ENCODE data around the gene APBA2.
"Not testable (repeated sequence)": the region's sequence is repeated elsewhere in the genome, so short reads cannot be mapped to it uniquely, and the experiment has no call there.

The APBA2 gene

GRCh38 chr15:29086001-29086400, 200.2 kb downstream of the APBA2 start:
- DNase-seq (ENCODE audit: low read depth, low spot score): no peak

GRCh38 chr15:29086891-29087290, 201.1 kb downstream of the APBA2 start:
- DNase-seq (ENCODE audit: low read depth, low spot score): no peak

GRCh38 chr15:29087521-29088285, 201.9 kb downstream of the APBA2 start:
- no peak for DNase-seq (ENCODE audit: low read depth, low spot score)

- no peak for DNase-seq (ENCODE audit: low read depth, low spot score)
These were observed 202.9 kb downstream of the APBA2 start for GRCh38 chr15:29088666-29089065.

- DNase-seq (ENCODE audit: low read depth, low spot score): no peak
These were observed 204.2 kb downstream of the APBA2 start for GRCh38 chr15:29089731-29090616.

GRCh38 chr15:29090617-29091466, 205.1 kb downstream of the APBA2 start:
- no peak for DNase-seq (ENCODE audit: low read depth, low spot score)

- DNase-seq (ENCODE audit: low read depth, low spot score): no peak
These were observed 205.9 kb downstream of the APBA2 start for GRCh38 chr15:29091666-29092065.

GRCh38 chr15:29092376-29093064, 206.7 kb downstream of the APBA2 start:
- DNase-seq (ENCODE audit: low read depth, low spot score): no peak

- no peak for DNase-seq (ENCODE audit: low read depth, low spot score)
These were observed 207.3 kb downstream of the APBA2 start for GRCh38 chr15:29093065-29093435.

- DNase-seq (ENCODE audit: low read depth, low spot score): no peak
These were observed 208.0 kb downstream of the APBA2 start for GRCh38 chr15:29093696-29094343.

GRCh38 chr15:29094711-29095110, 208.9 kb downstream of the APBA2 start:
- DNase-seq (ENCODE audit: low read depth, low spot score): no peak

GRCh38 chr15:29095746-29096145, 210.0 kb downstream of the APBA2 start:
- DNase-seq (ENCODE audit: low read depth, low spot score): no peak

GRCh38 chr15:29097168-29097567, 211.4 kb downstream of the APBA2 start:
- DNase-seq (ENCODE audit: low read depth, low spot score): no peak

- DNase-seq (ENCODE audit: low read depth, low spot score): no peak
These were observed 212.2 kb downstream of the APBA2 start for GRCh38 chr15:29097971-29098370.

- DNase-seq (ENCODE audit: low read depth, low spot score): no peak
These were observed 212.9 kb downstream of the APBA2 start for GRCh38 chr15:29098652-29099051.

- DNase-seq (ENCODE audit: low read depth, low spot score): no peak
These were observed 213.5 kb downstream of the APBA2 start for GRCh38 chr15:29099131-29099880.

GRCh38 chr15:29100486-29101000, 214.8 kb downstream of the APBA2 start:
- DNase-seq (ENCODE audit: low read depth, low spot score): no peak

GRCh38 chr15:29101491-29101890, 215.7 kb downstream of the APBA2 start:
- DNase-seq (ENCODE audit: low read depth, low spot score): no peak

- not testable (repeated sequence) for DNase-seq (ENCODE audit: low read depth, low spot score)
These were observed 216.5 kb downstream of the APBA2 start for GRCh38 chr15:29102173-29102794.

Data from iPS DF 19.7 (cell line).